Ovary (tissue), 3 donors: ENCODE measurements around the gene LDLR.
A peak's percentile ranks its signal among the peaks of the same experiment; 100 is the strongest.

Experiments
- EP300 ChIP-seq: sonication (generic); formaldehyde crosslinking; IDR thresholded peaks from one replicate; pipeline ENCODE4 v1.6.1; 2017; ENCODE audit warnings: antibody characterized with exemption
- POLR2A ChIP-seq: fragments of 450-650 bp; IDR thresholded peaks from one replicate; pipeline ENCODE4 v1.6.1; 2017; ENCODE audit warnings: antibody characterized with exemption, mild to moderate bottlenecking, moderate library complexity
- TF ChIP-seq, protein P1 (sequence below), 3 donors: fragments of 450-650 bp in 2 of 3; fragments of 200-600 bp in 1 of 3; IDR thresholded peaks; one replicate each; pipeline versions ENCODE4 v1.5.1 to v1.8.0; 2016 to 2022; ENCODE audit warnings: antibody characterized with exemption in 3 of 3, mild to moderate bottlenecking in 1 of 3
- donor health status: DM: no; HTN: no; CAD: no.

DNA sequence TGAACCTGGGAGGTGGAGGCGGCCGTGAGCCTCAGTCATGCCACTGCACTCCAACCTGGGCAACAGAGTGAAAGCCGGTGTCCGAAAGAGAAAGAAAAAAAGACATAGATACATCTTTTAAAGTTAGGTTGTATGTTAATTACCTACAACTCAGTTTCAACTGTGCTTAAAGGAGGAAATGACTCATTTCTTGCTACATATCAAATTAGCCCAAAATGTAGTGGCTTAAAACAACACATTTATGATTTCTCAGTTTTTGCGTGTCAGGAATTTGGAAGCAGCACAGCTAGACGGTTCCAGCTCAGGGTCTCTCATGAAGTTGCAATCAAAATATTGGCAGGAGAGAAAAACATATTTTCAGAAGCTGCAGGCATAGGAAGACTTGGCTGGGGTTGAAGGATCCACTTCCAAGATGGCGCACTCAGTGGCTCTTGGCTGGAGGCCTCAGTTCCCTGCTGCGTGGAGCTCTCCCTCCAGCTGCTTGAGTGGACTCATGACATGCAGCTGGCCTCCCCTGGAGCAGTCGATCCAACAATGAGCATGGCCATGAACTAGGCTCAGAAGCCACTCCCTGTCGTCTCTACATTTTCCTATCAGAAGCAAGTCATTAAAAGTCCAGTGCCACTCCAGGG lies 7.1 kb downstream of the LDLR start:
- TF ChIP-seq POLR2A: peak; percentile 16
- TF ChIP-seq, protein P1, sequence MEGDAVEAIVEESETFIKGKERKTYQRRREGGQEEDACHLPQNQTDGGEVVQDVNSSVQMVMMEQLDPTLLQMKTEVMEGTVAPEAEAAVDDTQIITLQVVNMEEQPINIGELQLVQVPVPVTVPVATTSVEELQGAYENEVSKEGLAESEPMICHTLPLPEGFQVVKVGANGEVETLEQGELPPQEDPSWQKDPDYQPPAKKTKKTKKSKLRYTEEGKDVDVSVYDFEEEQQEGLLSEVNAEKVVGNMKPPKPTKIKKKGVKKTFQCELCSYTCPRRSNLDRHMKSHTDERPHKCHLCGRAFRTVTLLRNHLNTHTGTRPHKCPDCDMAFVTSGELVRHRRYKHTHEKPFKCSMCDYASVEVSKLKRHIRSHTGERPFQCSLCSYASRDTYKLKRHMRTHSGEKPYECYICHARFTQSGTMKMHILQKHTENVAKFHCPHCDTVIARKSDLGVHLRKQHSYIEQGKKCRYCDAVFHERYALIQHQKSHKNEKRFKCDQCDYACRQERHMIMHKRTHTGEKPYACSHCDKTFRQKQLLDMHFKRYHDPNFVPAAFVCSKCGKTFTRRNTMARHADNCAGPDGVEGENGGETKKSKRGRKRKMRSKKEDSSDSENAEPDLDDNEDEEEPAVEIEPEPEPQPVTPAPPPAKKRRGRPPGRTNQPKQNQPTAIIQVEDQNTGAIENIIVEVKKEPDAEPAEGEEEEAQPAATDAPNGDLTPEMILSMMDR (IDR thresholded peaks at IDR 0.05): no peak
- TF ChIP-seq EP300: no peak
